ENCODE measurements around the gene LYPD1.

Gene LYPD1

DNA sequence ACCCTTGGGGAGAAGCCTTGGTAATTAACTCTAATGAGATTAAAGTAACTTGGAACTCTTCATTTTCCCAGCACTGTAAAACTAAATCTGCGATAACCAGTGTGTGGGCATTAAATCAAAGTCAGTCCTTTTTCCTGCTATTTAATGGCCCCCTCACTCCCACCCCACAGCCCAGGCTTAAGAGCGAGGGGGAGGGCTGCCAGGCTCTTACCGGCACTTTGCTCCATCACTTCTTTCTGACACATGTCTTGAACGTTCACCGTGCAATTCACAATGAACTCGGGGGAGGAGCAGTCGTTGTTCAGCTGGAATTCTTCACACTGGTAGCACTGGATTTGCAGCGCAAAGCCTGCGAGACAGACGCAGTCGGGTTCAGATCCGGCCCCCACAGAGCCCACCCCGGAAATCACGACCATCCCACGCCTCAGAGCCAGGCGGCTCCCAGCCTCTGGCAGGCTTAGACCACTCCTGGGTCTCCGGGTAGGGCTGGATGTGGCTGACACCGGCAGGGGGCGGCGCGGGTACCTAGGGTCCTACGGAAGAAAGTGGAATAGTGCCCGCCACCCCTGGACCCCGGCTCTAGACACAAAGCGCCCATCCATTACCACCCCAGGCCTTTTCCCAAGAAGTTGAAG is 1.7 kb downstream of the LYPD1 start:
- peak; percentile 31 for DNase-seq

GRCh38 chr2:132667706-132668105 is 2.3 kb downstream of the LYPD1 start:
- no peak for DNase-seq

DNA sequence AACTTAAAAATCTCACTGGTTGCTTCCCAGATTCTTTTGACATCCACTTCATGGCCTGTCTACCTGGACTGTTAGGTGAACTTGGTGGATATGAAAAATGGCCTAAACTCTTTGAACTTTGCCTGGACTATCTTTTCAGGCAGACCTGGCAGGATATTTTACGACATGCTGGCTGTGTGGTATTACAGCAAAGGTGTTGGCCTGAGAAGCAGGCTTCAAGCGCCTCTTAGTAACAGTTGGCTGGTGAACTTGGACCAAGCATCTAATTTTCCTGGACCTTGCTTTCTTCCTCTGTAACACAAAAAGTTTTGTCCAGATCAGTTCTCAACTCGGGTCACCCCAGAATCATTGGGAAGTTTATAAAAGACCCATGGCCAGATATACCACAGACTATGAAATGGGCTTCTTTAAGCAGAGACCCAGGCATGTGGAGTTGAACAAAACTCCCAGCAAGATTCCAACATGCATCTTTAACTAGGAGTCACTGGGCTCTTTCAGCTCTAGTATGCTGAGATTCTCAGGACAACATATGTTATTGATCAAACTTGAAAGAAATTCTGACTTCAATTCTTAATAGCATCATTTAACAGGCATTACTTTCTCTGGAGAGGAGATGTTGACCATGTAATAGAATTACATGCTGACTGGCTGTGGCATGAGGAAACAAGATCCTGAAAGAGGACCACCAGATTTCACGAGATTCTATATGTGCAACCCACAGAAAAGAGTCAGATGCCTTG is 4.4 kb downstream of the LYPD1 start:
- no peak for DNase-seq

GRCh38 chr2:132664096-132664495 is 5.9 kb downstream of the LYPD1 start:
- no peak for DNase-seq

GRCh38 chr2:132662732-132663131 is 7.3 kb downstream of the LYPD1 start:
- DNase-seq: peak; percentile 54

DNA sequence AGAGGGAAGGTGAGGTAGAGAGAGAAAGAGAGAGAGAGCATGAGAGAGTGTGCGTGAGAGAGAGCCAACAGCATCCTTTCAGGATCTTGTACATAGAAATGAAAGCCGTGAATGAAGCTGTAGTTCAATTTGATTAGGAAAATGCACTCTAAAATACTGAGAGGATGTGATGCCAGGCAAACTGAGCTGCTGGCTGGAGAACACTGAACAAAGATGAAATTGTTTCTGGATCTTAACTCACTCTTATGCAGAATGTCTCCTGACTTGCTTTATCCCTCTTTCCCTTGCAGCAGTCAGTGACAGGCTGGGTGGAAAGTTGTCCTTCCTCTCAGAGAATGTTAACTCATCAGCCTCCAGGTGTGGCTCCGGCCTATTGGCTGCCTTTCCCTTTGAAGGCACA is 10.7 kb downstream of the LYPD1 start:
- DNase-seq: no peak

GRCh38 chr2:132656266-132656975 is 13.6 kb downstream of the LYPD1 start:
- DNase-seq: no peak

GRCh38 chr2:132654968-132655367 is 15.0 kb downstream of the LYPD1 start:
- no peak for DNase-seq

DNA sequence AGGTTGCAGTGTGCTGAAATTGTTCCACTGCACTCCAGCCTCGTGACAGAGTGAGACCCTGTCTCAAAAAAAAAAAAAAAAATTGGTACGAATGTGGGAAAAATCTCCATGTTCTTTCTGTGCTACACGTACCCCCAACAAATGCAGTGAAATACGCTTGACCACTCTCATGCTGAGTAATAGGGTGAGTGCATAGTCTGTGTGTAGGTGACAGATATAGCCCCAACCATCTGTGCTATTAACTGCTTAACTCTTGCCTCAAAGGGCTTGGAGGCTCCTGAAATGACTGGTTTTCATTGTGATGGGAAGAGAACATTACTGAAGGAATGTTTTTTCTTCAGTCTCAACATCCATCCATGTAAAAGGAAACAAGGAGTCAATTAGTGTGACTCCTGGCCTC is 15.7 kb downstream of the LYPD1 start:
- DNase-seq: no peak

DNA sequence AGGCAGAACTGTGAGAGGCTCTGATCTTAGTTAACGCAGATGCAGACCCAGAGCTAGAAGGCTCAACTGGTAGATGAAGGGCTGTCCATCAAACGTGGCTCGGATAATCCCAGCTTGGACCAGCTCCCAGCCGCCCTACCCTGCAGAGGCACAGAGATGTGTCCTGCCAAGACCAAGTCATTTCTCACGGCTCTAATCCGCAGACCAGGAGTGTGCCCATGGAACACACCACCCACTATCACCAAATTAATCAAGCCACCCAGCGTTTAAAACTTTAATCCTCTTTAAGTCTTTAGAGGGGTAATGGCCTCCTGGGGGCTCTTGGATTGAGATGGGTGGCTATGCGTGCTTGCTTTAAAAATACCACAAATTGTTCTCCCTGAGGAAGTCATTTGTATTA is 17.5 kb downstream of the LYPD1 start:
- no peak for DNase-seq

- no peak for DNase-seq
Measured at GRCh38 chr2:132651115-132652045, 18.6 kb downstream of the LYPD1 start.

DNA sequence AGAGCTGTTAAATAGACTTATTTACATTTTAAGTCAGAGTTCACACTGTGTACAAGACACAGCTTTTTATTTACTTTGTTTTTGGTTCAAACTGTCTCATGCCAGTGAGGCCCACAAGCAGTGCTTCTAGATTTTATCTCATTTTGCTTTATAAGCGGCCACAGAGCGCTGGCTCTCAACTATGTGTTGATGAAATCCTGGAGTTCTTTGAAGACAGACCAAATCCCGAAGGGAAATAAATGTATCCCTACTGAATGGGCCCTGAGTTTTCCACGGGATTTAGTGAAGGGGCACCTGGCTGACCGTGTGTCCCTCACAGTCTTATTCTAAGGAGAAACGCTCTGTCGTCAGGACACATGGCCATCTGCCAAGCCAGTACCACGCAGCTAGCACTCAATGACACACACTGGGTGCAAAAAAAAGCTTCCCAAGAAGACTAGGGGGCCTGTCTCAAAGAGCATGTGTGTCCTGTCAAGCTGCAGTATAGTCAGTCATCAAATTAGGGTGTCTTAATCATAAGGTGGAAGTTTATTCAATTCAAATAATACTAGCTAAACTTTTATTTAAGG is 23.4 kb downstream of the LYPD1 start:
- no peak for DNase-seq

DNA sequence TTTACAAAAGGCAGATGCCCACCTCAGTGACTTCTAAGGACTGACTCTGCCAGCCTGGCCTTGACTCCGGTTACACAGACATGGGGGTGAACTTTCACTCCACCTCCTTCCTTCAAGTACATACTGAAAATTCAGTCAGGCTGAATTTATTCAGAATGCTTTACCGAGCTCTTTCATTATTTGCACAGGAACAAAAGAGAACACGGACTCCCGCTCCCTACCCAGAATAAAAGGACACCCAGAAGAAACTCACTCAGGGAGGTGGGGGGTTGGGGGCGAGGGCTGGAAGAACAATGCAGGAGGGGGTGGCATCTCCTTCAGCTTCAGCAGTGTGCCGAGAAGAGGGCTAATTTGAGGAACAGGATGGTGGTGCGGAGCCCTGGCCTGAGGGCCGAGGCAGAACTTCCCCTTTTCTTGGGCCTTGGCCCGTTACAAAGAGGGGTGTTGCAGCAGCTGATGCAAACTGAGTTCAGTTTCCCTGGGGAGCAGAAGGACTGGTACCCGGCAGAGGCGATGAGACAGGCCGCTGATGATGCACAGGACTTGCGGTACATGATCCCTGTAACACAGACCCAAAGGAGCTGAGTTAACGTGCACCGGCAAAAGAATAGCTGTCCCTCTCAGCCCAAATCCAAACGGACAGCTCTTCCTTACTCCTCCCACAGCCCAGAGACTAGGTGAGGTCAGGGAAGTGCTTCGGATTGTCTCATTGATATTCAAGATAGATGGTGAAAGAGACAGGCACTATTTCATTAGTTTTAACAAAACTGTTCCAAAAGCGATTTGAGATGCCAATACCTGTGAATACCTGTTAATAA is 24.1 kb downstream of the LYPD1 start:
- no peak for DNase-seq

DNA sequence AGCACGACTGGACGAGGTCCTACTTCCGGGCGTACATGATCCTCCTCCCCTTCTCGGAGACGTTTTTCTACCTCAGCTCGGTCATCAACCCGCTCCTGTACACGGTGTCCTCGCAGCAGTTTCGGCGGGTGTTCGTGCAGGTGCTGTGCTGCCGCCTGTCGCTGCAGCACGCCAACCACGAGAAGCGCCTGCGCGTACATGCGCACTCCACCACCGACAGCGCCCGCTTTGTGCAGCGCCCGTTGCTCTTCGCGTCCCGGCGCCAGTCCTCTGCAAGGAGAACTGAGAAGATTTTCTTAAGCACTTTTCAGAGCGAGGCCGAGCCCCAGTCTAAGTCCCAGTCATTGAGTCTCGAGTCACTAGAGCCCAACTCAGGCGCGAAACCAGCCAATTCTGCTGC is 24.8 kb downstream of the LYPD1 start:
- DNase-seq: no peak

GRCh38 chr2:132642415-132642814 is 27.6 kb downstream of the LYPD1 start:
- no peak for DNase-seq

DNA sequence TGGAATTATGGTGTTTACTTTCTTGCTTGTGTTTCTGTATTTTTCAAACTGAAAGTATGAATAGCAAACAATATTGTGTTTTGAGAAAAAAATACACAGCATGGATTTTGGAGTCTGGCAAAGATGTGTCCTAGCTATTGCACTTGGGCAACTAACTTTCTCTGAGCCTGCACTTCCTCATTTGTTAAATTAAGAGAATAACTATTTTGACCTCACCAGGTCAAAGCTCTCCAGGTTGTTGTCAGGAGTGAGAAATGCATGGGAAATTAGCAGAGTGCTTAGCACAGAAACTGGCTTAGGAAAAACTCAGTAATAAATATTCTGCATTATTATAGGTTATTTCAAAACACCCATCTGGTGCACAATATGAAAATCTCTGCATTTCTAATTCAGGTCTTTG is 28.2 kb downstream of the LYPD1 start:
- no peak for DNase-seq

DNA sequence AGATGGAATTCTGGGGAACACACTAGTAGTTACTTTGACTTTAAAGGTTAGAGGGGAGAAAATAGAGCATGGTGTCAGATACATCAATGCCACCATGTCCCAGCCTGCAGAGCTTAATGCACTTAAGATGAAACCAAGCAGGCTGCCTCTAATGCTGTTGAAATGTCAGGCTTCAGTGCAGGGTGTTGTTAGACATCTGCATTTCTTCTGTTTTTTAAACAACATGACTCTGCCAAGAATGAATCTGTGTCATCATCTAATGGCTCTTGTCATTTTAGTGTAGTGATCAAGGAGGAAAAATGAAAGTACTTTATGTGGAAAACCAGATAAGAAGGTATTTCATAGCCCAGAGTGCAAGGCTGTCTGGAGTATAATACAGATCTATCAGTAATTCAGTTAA is 29.9 kb downstream of the LYPD1 start:
- DNase-seq: no peak

- DNase-seq: no peak
Measured at GRCh38 chr2:132638313-132639040, 31.5 kb downstream of the LYPD1 start.

GRCh38 chr2:132636346-132636745 is 33.7 kb downstream of the LYPD1 start:
- no peak for DNase-seq

- no peak for DNase-seq
Measured at GRCh38 chr2:132633635-132634034, 36.4 kb downstream of the LYPD1 start.

Measured in kidney glomerular epithelial cell (primary cell).